A549 (cell line): Measurements from ENCODE around the gene OSBPL9. TPM values are rescaled to one million over a fixed set of nuclear protein-coding genes. Genes with fewer than 3 reads are reported as not detected.

ENCODE experiments used
- ATAC-seq, 2 experiments: fragments of 200-7000 bp in 1 of 2; fragments of >200 bp in 1 of 2; cut with Nextera tagmentation in 1 of 2; cut with Tn5 transposase in 1 of 2; 3 replicates each; pipeline versions ENCODE4 v1.8.0 to v1.9.1; 2018 to 2020; ENCODE audit warnings: mild to moderate bottlenecking in 1 of 2, moderate library complexity in 1 of 2
- CTCF ChIA-PET: fragments of 300-600 bp; sonication (Branson Sonifier 250); formaldehyde crosslinking; extraction: SDS; loops from one replicate; lab custom pipeline; 2021; ENCODE audit warnings: antibody characterized with exemption, inconsistent platforms; lab: Yijun Ruan, JAX
- POLR2A ChIA-PET: fragments of 350-600 bp; formaldehyde crosslinking; extraction: SDS; loops from one replicate; lab custom pipeline; 2021; ENCODE audit warnings: antibody characterized with exemption, inconsistent platforms; lab: Yijun Ruan, JAX
- DNase-seq, 2 experiments: peaks; one replicate each; pipeline versions ENCODE4 v3.0.0 to v3.0.0-alpha.2; 2011 to 2016; ENCODE audit warnings: low read depth in 1 of 2, low spot score in 1 of 2
- FAIRE-seq: peaks from 2 replicates; lab custom pipeline; 2011; peaks lifted over from hg19 to GRCh38; lab: Jason Lieb, UNC
- H3K27ac ChIP-seq, 2 experiments: fragments of >200 bp; sonication (Bioruptor Twin); formaldehyde crosslinking; 3 replicates each; pipeline ENCODE4 v1.5.1; 2016 to 2017
- H3K4me1 ChIP-seq: fragments of >200 bp; sonication (Bioruptor Twin); formaldehyde crosslinking; 3 replicates; pipeline ENCODE4 v1.6.1; 2016
- H3K4me2 ChIP-seq: fragments of >200 bp; sonication (Bioruptor Twin); formaldehyde crosslinking; 3 replicates; pipeline ENCODE4 v1.6.1; 2016
- H3K4me3 ChIP-seq: fragments of >200 bp; sonication (Bioruptor Twin); formaldehyde crosslinking; 3 replicates; pipeline ENCODE4 v1.5.1; 2016
- H3K9me3 ChIP-seq: fragments of >200 bp; sonication (Bioruptor Twin); formaldehyde crosslinking; 3 replicates; pipeline ENCODE4 v1.6.1; 2016
- BHLHE40 ChIP-seq: IDR thresholded peaks from 2 replicates; pipeline ENCODE4 v1.6.1; 2012; ENCODE audit warnings: low read depth, low read length, inconsistent platforms
- CTCF ChIP-seq: fragments of >200 bp; sonication (Bioruptor Twin); formaldehyde crosslinking; IDR thresholded peaks from 3 replicates; pipeline ENCODE4 v1.5.1; 2016
- EP300 ChIP-seq, 2 experiments: fragments of >200 bp; sonication (Bioruptor Twin); formaldehyde crosslinking; IDR thresholded peaks; 2 replicates in 1 of 2; 3 replicates in 1 of 2; pipeline ENCODE4 v1.6.1; 2016 to 2017
- FOSB ChIP-seq: fragments of 250-450 bp; sonication (Bioruptor Pico); IDR thresholded peaks from 2 replicates; pipeline ENCODE4 v1.5.0; 2020; ENCODE audit warnings: mild to moderate bottlenecking, moderate library complexity
- GATA3 ChIP-seq: IDR thresholded peaks from 2 replicates; pipeline ENCODE4 v1.6.1; 2012; ENCODE audit warnings: borderline replicate concordance
- HEYL ChIP-seq: fragments of 250-450 bp; sonication (Bioruptor Pico); IDR thresholded peaks from 2 replicates; pipeline ENCODE4 v1.8.0; 2021; ENCODE audit warnings: mild to moderate bottlenecking, moderate library complexity
- HOXB13 ChIP-seq: fragments of 250-450 bp; sonication (Bioruptor Pico); IDR thresholded peaks from 2 replicates; pipeline ENCODE4 v1.5.0; 2020; ENCODE audit warnings: low read depth, mild to moderate bottlenecking, moderate library complexity
- HOXB5 ChIP-seq: fragments of 250-450 bp; sonication (Bioruptor Pico); IDR thresholded peaks from 2 replicates; pipeline ENCODE4 v1.5.0; 2020; ENCODE audit warnings: mild to moderate bottlenecking, moderate library complexity
- JUN ChIP-seq, 2 experiments: fragments of >200 bp; sonication (Bioruptor Twin); formaldehyde crosslinking; IDR thresholded peaks; 2 replicates in 1 of 2; 3 replicates in 1 of 2; pipeline ENCODE4 v1.6.1; 2016 to 2017
- JUNB ChIP-seq: fragments of >200 bp; sonication (Bioruptor Twin); formaldehyde crosslinking; IDR thresholded peaks from 2 replicates; pipeline ENCODE4 v1.6.1; 2016
- MAFK ChIP-seq: fragments of 450-650 bp; IDR thresholded peaks from 2 replicates; pipeline ENCODE4 v1.6.1; 2014; ENCODE audit not compliant: partially characterized antibody
- MYC ChIP-seq: IDR thresholded peaks from 2 replicates; pipeline ENCODE4 v1.6.1; 2012; ENCODE audit warnings: mild to moderate bottlenecking, inconsistent platforms, low read length, improper control_type of control experiment, borderline replicate concordance
- NFE2L2 ChIP-seq: fragments of 150-350 bp; conservative IDR thresholded peaks from 2 replicates; pipeline ENCODE4 v1.6.1; 2014; ENCODE audit warnings: low read length
- NPAS2 ChIP-seq: fragments of 250-450 bp; sonication (Bioruptor Pico); IDR thresholded peaks from 2 replicates; pipeline ENCODE4 v1.8.0; 2022; ENCODE audit warnings: mild to moderate bottlenecking, moderate library complexity, borderline replicate concordance
- NR3C1 ChIP-seq: fragments of >200 bp; sonication (Bioruptor Twin); formaldehyde crosslinking; IDR thresholded peaks from 3 replicates; pipeline ENCODE4 v1.6.1; 2017
- PHF8 ChIP-seq: fragments of 200-600 bp; sonication (generic); IDR thresholded peaks from 2 replicates; pipeline ENCODE4 v1.6.1; 2016; ENCODE audit warnings: low read depth, mild to moderate bottlenecking, antibody characterized with exemption, moderate library complexity, borderline replicate concordance
- POLR2A ChIP-seq: IDR thresholded peaks from 2 replicates; pipeline ENCODE4 v1.6.1; 2012; ENCODE audit warnings: mild to moderate bottlenecking, low read length
- POLR2AphosphoS2 ChIP-seq: conservative IDR thresholded peaks from 2 replicates; pipeline ENCODE4 v1.6.1; 2012; ENCODE audit warnings: low read length, improper control_type of control experiment, inconsistent platforms
- RAD21 ChIP-seq, 2 experiments: fragments of >200 bp in 1 of 2; sonication (Bioruptor Twin) in 1 of 2; formaldehyde crosslinking in 1 of 2; IDR thresholded peaks in 1 of 2; conservative IDR thresholded peaks in 1 of 2; 2 replicates in 1 of 2; 3 replicates in 1 of 2; pipeline ENCODE4 v1.6.1; 2012 to 2018; ENCODE audit warnings: inconsistent platforms in 1 of 2
- TFCP2L1 ChIP-seq: fragments of 250-450 bp; sonication (Bioruptor Pico); IDR thresholded peaks from 2 replicates; pipeline ENCODE4 v1.5.0; 2021; ENCODE audit warnings: mild to moderate bottlenecking
- ZFP36 ChIP-seq: fragments of 450-650 bp; IDR thresholded peaks from 2 replicates; pipeline ENCODE4 v1.6.1; 2014; ENCODE audit warnings: borderline replicate concordance; ENCODE audit not compliant: partially characterized antibody
- ZNF302 ChIP-seq: fragments of 250-450 bp; sonication (Bioruptor Pico); IDR thresholded peaks from 2 replicates; pipeline ENCODE4 v1.9.0; 2021; ENCODE audit warnings: inconsistent platforms, mild to moderate bottlenecking, moderate library complexity
- WGBS: methylation state at CpG from one replicate; pipeline ENCODE4 v1.1.6; 2017; ENCODE audit errors: missing lambda C conversion rate; 5-methylcytosine and 5-hydroxymethylcytosine counted together
- polyA plus RNA-seq, 4 experiments: library from polyadenylated mRNA; depleted of rRNA in 3 of 4; stranded (reverse); fragments of >200 nt; fragmentation: RNase III in 1 of 4; extraction: RNeasy Plus Mini Kit Qiagen cat#74134 plus additional on column Dnase treatment in 1 of 4; gene quantifications; 2 replicates in 3 of 4; 3 replicates in 1 of 4; pipeline ENCODE4 v1.2.3, GENCODE V29; 2011 to 2017
- TF ChIP-seq, protein P1 (sequence below): fragments of >200 bp; sonication (Bioruptor Twin); formaldehyde crosslinking; IDR thresholded peaks from 2 replicates; pipeline ENCODE4 v1.6.1; 2016
- TF ChIP-seq, protein P2 (sequence below): IDR thresholded peaks from 2 replicates; pipeline ENCODE4 v1.6.1; 2012; ENCODE audit warnings: low read depth, borderline replicate concordance

Gene OSBPL9
- polyA plus RNA-seq, 2 of the 4 experiments (the other 2 are of a cell fraction), result 52.6 to 93.7 TPM

DNA sequence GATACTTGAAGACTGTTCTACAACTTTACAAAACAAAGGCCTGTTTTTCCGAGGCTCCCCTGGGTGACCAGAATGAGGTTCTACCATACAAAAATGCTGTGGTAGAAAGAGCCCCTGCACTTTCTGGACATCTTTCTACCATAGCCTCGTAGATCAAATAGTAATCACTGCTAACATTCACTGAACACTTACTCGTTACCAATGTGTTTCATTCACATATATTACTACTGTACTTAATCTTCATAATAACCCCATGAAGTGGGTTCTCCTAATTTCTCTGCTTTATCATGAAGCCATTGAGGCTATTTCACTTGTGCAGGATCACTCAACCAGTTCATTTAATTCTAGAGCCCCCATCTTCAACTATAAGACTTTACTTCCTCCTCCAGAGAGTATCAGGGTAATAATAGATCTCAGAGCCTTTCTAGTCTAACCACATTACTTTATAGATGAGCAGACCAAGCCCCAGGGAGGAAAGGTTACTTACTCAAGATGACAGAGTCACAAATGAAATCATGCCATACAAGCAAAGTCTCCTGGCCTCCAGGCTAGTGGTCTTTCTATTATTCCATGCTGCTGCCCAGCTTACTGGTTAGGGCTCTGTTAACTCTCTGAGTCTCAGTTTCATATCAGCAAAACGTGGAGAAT, 46.7 kb upstream of the OSBPL9 start:
- 41% methylated on average over 4 of the region's 4 CpGs for WGBS
- no peak for FAIRE-seq
- peak overlapping the region; percentile 68 for H3K4me2 ChIP-seq
- peak in 1 of 2 experiments; percentile 37; a peak in 1 of 6 replicates for ATAC-seq
- POLR2A ChIA-PET, result no interaction called here
- no peak overlapping the region for H3K4me3 ChIP-seq
- DNase-seq, result no peak
- H3K27ac ChIP-seq, result peak overlapping the region; percentile 70 to 82
- H3K4me1 ChIP-seq, result peaks cover 32% of the 10 kb centered on the region
- CTCF ChIA-PET, result interaction anchor here (1.6 kb wide), 1 partner anchor 199 kb away, joined by 7 read pairs; no protein-coding TSS in a partner anchor
- H3K9me3 ChIP-seq, result no peaks in the 10 kb centered on the region
- TF ChIP-seq MYC (no peak), HOXB13 (CRISPR knock-in tag) (no peak)

- TF ChIP-seq POLR2A (no peak), HEYL (CRISPR knock-in tag) (no peak), GATA3 (no peak), ZNF302 (CRISPR knock-in tag) (no peak), TFCP2L1 (CRISPR knock-in tag) (no peak)
- ATAC-seq (no peak), FAIRE-seq (no peak), DNase-seq (no peak)
- Histone ChIP-seq H3K4me2 (no peak overlapping the region), H3K4me1 (peaks cover 35% of the 10 kb centered on the region), H3K9me3 (no peaks in the 10 kb centered on the region), H3K4me3 (no peak overlapping the region), H3K27ac (no peak overlapping the region)
- POLR2A ChIA-PET, result no interaction called here
- 95% methylated on average over 4 of the region's 4 CpGs for WGBS
- CTCF ChIA-PET, result interaction anchor here (0.6 to 1.1 kb wide), 2 partner anchors 119 to 197 kb away, joined by 3 to 5 read pairs; no protein-coding TSS in a partner anchor
Observed at GRCh38 chr1:51572365-51572764, 44.5 kb upstream of the OSBPL9 start.

- POLR2A ChIA-PET, result no interaction called here
- CTCF ChIA-PET, result interaction anchor here (0.6 kb wide), 1 partner anchor 153 kb away, joined by 3 read pairs; no protein-coding TSS in a partner anchor
- H3K4me2 ChIP-seq, result no peak overlapping the region
- H3K27ac ChIP-seq, result no peak overlapping the region
- peaks cover 17% of the 10 kb centered on the region for H3K4me1 ChIP-seq
- H3K4me3 ChIP-seq, result no peak overlapping the region
- TF ChIP-seq JUNB (no peak), MAFK (no peak), CTCF (no peak), NR3C1 (no peak), ZNF302 (CRISPR knock-in tag) (no peak), JUN (IDR thresholded peaks at IDR 0.05) (no peak), NFE2L2 (no peak), RAD21 (conservative IDR thresholded peaks at IDR 0.05 in 1 of 2, IDR thresholded peaks at IDR 0.05 in 1 of 2) (no peak), PHF8 (no peak), EP300 (IDR thresholded peaks at IDR 0.05) (no peak), BHLHE40 (no peak), HOXB5 (CRISPR knock-in tag) (no peak)
- ATAC-seq (no peak), FAIRE-seq (no peak), DNase-seq (no peak)
- no peaks in the 10 kb centered on the region for H3K9me3 ChIP-seq
Observed at GRCh38 chr1:51574796-51575195, 42.1 kb upstream of the OSBPL9 start.

- Histone ChIP-seq H3K4me2 (no peak overlapping the region), H3K4me1 (peaks cover 9% of the 10 kb centered on the region), H3K27ac (no peak overlapping the region), H3K9me3 (no peaks in the 10 kb centered on the region)
- 80% methylated on average over 8 of the region's 8 CpGs for WGBS
- ATAC-seq (no peak), FAIRE-seq (no peak), DNase-seq (no peak)
- POLR2A ChIA-PET, result no interaction called here
- no peak for TF ChIP-seq NPAS2
- TF ChIP-seq, protein P1, sequence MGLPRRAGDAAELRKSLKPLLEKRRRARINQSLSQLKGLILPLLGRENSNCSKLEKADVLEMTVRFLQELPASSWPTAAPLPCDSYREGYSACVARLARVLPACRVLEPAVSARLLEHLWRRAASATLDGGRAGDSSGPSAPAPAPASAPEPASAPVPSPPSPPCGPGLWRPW, result no peak
- no peak for TF ChIP-seq CTCF
- no peak for TF ChIP-seq POLR2AphosphoS2
- TF ChIP-seq EP300 (IDR thresholded peaks at IDR 0.05), result no peak
- TF ChIP-seq ZFP36, result no peak
- TF ChIP-seq MYC, result no peak
- TF ChIP-seq NR3C1, result no peak
- TF ChIP-seq, protein P2, sequence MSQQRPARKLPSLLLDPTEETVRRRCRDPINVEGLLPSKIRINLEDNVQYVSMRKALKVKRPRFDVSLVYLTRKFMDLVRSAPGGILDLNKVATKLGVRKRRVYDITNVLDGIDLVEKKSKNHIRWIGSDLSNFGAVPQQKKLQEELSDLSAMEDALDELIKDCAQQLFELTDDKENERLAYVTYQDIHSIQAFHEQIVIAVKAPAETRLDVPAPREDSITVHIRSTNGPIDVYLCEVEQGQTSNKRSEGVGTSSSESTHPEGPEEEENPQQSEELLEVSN, result no peak
- TF ChIP-seq FOSB, result no peak
- TF ChIP-seq, all 56 proteins: peak for 0
- no peak overlapping the region for H3K4me3 ChIP-seq
- CTCF ChIA-PET, result interaction anchor here (0.6 kb wide), 1 partner anchor 153 kb away, joined by 3 read pairs; no protein-coding TSS in a partner anchor
Observed at GRCh38 chr1:51575406-51576084, 41.3 kb upstream of the OSBPL9 start.
